Loucy (cell line): ENCODE results near the gene HS6ST2.

ENCODE experiments used
- H2AFZ ChIP-seq: fragments of 200-600 bp; sonication (generic); 2 replicates; pipeline ENCODE4 v1.6.0; 2016; ENCODE audit warnings: antibody characterized with exemption, mild to moderate bottlenecking, low read length, moderate library complexity
- H3F3A ChIP-seq: fragments of 200-600 bp; 2 replicates; pipeline ENCODE4 v1.6.0; 2016; ENCODE audit warnings: antibody characterized with exemption, low read depth, mild to moderate bottlenecking
- H3K27me3 ChIP-seq: fragments of 200-600 bp; sonication (generic); 2 replicates; pipeline ENCODE4 v1.6.1; 2014; ENCODE audit warnings: low read length, mild to moderate bottlenecking; ENCODE audit not compliant: insufficient read depth, poor library complexity, severe bottlenecking
- H3K36me3 ChIP-seq: fragments of 200-600 bp; sonication (generic); 2 replicates; pipeline ENCODE4 v1.6.1; 2016; ENCODE audit warnings: low read length; ENCODE audit not compliant: insufficient read depth
- H3K4me1 ChIP-seq: fragments of 200-600 bp; sonication (generic); 2 replicates; pipeline ENCODE4 v1.5.1; 2014; ENCODE audit warnings: low read length, mild to moderate bottlenecking; ENCODE audit not compliant: insufficient read depth, poor library complexity, severe bottlenecking
- H3K4me2 ChIP-seq: fragments of 200-600 bp; sonication (generic); 2 replicates; pipeline ENCODE4 v1.6.0; 2014; ENCODE audit warnings: antibody characterized with exemption, low read length, low read depth, mild to moderate bottlenecking; ENCODE audit not compliant: poor library complexity, severe bottlenecking
- H3K4me3 ChIP-seq: fragments of 200-600 bp; sonication (generic); 2 replicates; pipeline ENCODE4 v1.5.1; 2014; ENCODE audit warnings: low read length, mild to moderate bottlenecking, mixed read lengths; ENCODE audit not compliant: poor library complexity, severe bottlenecking
- H3K79me2 ChIP-seq: fragments of 200-600 bp; sonication (generic); 2 replicates; pipeline ENCODE4 v1.6.1; 2014; ENCODE audit warnings: low read length; ENCODE audit not compliant: insufficient read depth
- H3K9ac ChIP-seq: fragments of 200-600 bp; sonication (generic); 2 replicates; pipeline ENCODE4 v1.6.0; 2014; ENCODE audit warnings: mild to moderate bottlenecking, low read depth, low read length, moderate library complexity; ENCODE audit not compliant: poor library complexity, severe bottlenecking
- H3K9me2 ChIP-seq: fragments of 200-600 bp; sonication (generic); replicated peaks from 2 replicates; pipeline ENCODE4 v1.6.1; 2016; ENCODE audit warnings: low read depth, low read length, mixed read lengths
- H3K9me3 ChIP-seq: fragments of 200-600 bp; sonication (generic); 2 replicates; pipeline ENCODE4 v1.6.1; 2014; ENCODE audit warnings: mild to moderate bottlenecking, antibody characterized with exemption, low read length, low read depth; ENCODE audit not compliant: insufficient read depth
- H4K20me1 ChIP-seq: fragments of 200-600 bp; sonication (generic); 2 replicates; pipeline ENCODE4 v1.6.0; 2014; ENCODE audit warnings: antibody characterized with exemption, low read length, mild to moderate bottlenecking; ENCODE audit not compliant: insufficient read depth, poor library complexity, severe bottlenecking
- EZH2phosphoT487 ChIP-seq: fragments of 200-600 bp; IDR thresholded peaks from 2 replicates; pipeline ENCODE4 v1.6.1; 2018; ENCODE audit warnings: antibody characterized with exemption, mild to moderate bottlenecking, moderate library complexity, borderline replicate concordance
- TF ChIP-seq, protein P1 (sequence below): fragments of 200-600 bp; sonication (generic); conservative IDR thresholded peaks from 2 replicates; pipeline ENCODE4 v1.5.1; 2014; ENCODE audit warnings: mild to moderate bottlenecking, antibody characterized with exemption, low read length

Gene HS6ST2

DNA sequence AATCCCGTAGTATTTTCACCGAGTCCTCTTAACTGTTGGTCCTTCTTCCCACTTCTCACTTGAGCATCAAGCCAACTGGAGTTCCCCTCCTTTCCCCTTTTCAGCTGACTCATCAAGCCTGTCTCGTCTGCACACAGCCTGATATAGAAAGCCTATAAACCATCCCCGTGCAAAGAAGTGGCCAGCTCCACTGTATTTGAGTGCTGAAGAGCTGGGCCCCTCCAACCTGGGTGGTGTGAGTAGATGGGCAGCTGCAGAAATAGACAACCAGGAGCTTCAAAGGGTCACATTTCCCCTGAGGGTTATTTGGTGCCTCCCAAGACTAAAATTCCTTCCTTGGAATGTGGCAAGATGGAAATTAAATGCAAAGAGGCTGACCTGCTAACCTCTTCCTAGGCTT is 199.7 kb downstream of the HS6ST2 start:
- Histone ChIP-seq H4K20me1 (no peaks in the 10 kb centered on the region), H3K9me2 (no peaks in the 10 kb centered on the region), H3K4me3 (no peak overlapping the region), H3F3A (no peaks in the 10 kb centered on the region), H3K4me1 (peaks cover 7% of the 10 kb centered on the region), H3K9me3 (no peaks in the 10 kb centered on the region), H3K36me3 (no peaks in the 10 kb centered on the region), H2AFZ (no peak overlapping the region), H3K4me2 (no peak overlapping the region), H3K9ac (no peak overlapping the region), H3K27me3 (no peaks in the 10 kb centered on the region), H3K79me2 (no peaks in the 10 kb centered on the region)
- TF ChIP-seq EZH2phosphoT487 = no peak
- TF ChIP-seq, protein P1, sequence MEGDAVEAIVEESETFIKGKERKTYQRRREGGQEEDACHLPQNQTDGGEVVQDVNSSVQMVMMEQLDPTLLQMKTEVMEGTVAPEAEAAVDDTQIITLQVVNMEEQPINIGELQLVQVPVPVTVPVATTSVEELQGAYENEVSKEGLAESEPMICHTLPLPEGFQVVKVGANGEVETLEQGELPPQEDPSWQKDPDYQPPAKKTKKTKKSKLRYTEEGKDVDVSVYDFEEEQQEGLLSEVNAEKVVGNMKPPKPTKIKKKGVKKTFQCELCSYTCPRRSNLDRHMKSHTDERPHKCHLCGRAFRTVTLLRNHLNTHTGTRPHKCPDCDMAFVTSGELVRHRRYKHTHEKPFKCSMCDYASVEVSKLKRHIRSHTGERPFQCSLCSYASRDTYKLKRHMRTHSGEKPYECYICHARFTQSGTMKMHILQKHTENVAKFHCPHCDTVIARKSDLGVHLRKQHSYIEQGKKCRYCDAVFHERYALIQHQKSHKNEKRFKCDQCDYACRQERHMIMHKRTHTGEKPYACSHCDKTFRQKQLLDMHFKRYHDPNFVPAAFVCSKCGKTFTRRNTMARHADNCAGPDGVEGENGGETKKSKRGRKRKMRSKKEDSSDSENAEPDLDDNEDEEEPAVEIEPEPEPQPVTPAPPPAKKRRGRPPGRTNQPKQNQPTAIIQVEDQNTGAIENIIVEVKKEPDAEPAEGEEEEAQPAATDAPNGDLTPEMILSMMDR = no peak

DNA sequence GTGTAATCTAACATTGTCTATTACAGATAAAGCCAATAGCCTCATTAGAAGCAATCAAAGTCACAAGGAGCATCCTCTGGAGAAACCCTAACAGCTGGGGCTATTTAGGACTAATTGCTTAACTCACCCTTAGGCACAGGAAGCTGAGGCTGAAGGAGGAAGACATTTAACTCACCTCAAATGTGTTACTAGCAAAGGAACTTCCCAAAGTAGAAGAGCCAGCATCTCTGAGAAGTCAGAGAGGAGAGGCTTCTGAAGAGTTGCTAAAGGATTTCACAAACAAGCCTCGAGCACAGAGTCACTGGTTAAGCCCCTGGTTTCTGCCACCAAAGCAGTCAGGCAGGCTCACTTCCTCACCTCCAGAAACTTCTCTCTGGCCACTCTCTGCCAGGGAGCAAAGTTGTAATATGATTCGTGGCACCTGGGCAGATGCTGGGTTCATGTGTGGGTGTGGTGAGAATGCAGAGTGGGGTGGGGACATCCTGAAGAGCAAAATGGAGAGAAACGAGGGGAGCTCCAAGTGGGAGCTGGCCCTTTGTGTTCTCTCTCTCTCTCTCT is 201.3 kb downstream of the HS6ST2 start:
- Histone ChIP-seq H3K4me2 (peak overlapping the region; percentile 24), H3K36me3 (no peaks in the 10 kb centered on the region), H3K27me3 (no peaks in the 10 kb centered on the region), H3K9ac (no peak overlapping the region), H3K4me1 (peaks cover 7% of the 10 kb centered on the region), H3K4me3 (no peak overlapping the region), H3K9me3 (no peaks in the 10 kb centered on the region), H3K79me2 (no peaks in the 10 kb centered on the region), H4K20me1 (no peaks in the 10 kb centered on the region), H3F3A (no peaks in the 10 kb centered on the region), H2AFZ (no peak overlapping the region), H3K9me2 (no peaks in the 10 kb centered on the region)
- TF ChIP-seq, protein P1 = no peak
- no peak for TF ChIP-seq EZH2phosphoT487

DNA sequence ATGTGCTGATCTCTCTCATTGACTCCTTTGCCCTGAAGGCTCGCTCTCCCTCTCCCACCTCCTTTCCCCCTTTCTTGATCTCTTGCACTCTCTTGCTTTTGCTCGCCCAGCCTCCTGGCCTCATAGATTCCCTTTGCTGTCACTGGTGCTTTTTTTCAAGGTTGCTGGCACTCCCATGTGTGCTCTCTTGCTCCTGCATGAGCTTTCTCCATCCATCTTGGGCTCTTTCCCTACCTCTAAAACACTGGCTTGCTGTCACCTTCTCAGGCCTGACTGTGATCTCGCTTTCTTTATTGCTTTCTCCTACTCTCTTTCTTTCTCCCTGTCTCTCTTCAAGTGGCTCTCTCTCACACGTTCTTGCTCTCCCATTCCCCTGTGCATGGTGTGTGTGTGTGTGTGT is 202.0 kb downstream of the HS6ST2 start:
- H3K4me3 ChIP-seq = no peak overlapping the region
- H3K4me1 ChIP-seq = peaks cover 11% of the 10 kb centered on the region
- no peaks in the 10 kb centered on the region for H3K36me3 ChIP-seq
- H3K79me2 ChIP-seq = no peaks in the 10 kb centered on the region
- no peak for TF ChIP-seq EZH2phosphoT487
- TF ChIP-seq, protein P1 = no peak
- H3K9me2 ChIP-seq = no peaks in the 10 kb centered on the region
- H2AFZ ChIP-seq = no peak overlapping the region
- no peaks in the 10 kb centered on the region for H3K27me3 ChIP-seq
- H4K20me1 ChIP-seq = no peaks in the 10 kb centered on the region
- no peaks in the 10 kb centered on the region for H3K9me3 ChIP-seq
- no peaks in the 10 kb centered on the region for H3F3A ChIP-seq
- H3K4me2 ChIP-seq = no peak overlapping the region
- no peak overlapping the region for H3K9ac ChIP-seq
